Vagina (tissue), 2 donors: ENCODE data around the gene FGGY.

Experiments
- CTCF ChIP-seq, 3 experiments: fragments of 450-650 bp in 2 of 3; fragments of 200-600 bp in 1 of 3; sonication (generic) in 1 of 3; IDR thresholded peaks; one replicate each; pipeline ENCODE4 v1.5.1; 2017 to 2019; ENCODE audit warnings: antibody characterized with exemption in 3 of 3, mild to moderate bottlenecking in 2 of 3, moderate library complexity in 2 of 3
- POLR2AphosphoS5 ChIP-seq, 2 donors: sonication (generic); formaldehyde crosslinking; IDR thresholded peaks; one replicate each; pipeline ENCODE4 v1.9.0; 2017; ENCODE audit warnings: antibody characterized with exemption in 2 of 2, mild to moderate bottlenecking in 2 of 2, low read depth in 1 of 2; ENCODE audit not compliant: insufficient read depth in 1 of 2

- TF ChIP-seq CTCF (IDR thresholded peaks at IDR 0.05) (no peak), POLR2AphosphoS5 (IDR thresholded peaks at IDR 0.05; ENCODE audit: insufficient read depth in 1 of 2, low read depth in 1 of 2) (no peak)
Observed at GRCh38 chr1:59329412-59330053, 32.6 kb downstream of the FGGY start.
